Measurements from ENCODE around the gene TRAPPC2L. TPM values are rescaled to one million over a fixed set of nuclear protein-coding genes. Genes with fewer than 3 reads are reported as not detected.
A peak's percentile ranks its signal among the peaks of the same experiment; 100 is the strongest.

TRAPPC2L gene
- total and polyA plus RNA-seq, 2 donors (not counting 1 experiment from before 2014, with no cell fraction given) = 33.5 to 65.1 TPM

GRCh38 chr16:88882358-88883030, 25.6 kb downstream of the TRAPPC2L start:
- TF ChIP-seq CTCF (IDR thresholded peaks at IDR 0.05) (no peak), EZH2 (IDR thresholded peaks at IDR 0.05; ENCODE audit: borderline replicate concordance, insufficient read depth, low read depth, low read length, poor library complexity, severe bottlenecking) (no peak)
- H3K4me2 ChIP-seq (replicated peaks; ENCODE audit: low read depth, low read length, poor library complexity, severe bottlenecking) = no peak overlapping the region
- Mint-ChIP-seq H3K4me1 (peaks cover 6% of the 10 kb centered on the region), H3K27me3 (no peaks in the 10 kb centered on the region), H3K27ac (peak overlapping the region; percentile 26), H3K4me3 (no peak overlapping the region), H3K9me3 (ENCODE audit: insufficient read depth) (no peaks in the 10 kb centered on the region)
- peaks cover 91% of the 10 kb centered on the region for H4K20me1 ChIP-seq (ENCODE audit: control insufficient read depth, insufficient read depth, low read length, poor library complexity, severe bottlenecking)
- no peak overlapping the region for H3K9ac ChIP-seq (ENCODE audit: low read length)
- H3K9me3 ChIP-seq (ENCODE audit: control extremely low read depth in 1 of 3, control insufficient read depth in 2 of 3, insufficient read depth in 1 of 3, low read length in 2 of 3) = peaks cover 0 to 13% (median 0%) of the 10 kb centered on the region in 3 donors
- H3K4me3 ChIP-seq (ENCODE audit: control extremely low read depth in 1 of 5, extremely low read depth in 1 of 5, insufficient read depth in 1 of 5, low read depth in 2 of 5, low read length in 4 of 5) = no peak overlapping the region
- DNase-seq (no peak), ATAC-seq (ENCODE audit: low read depth) (peak; percentile 55)
- H2AFZ ChIP-seq (ENCODE audit: insufficient read depth, low read depth, low read length, poor library complexity, severe bottlenecking) = no peak overlapping the region
- CTCF ChIA-PET = no interaction called here
- H3K4me1 ChIP-seq (ENCODE audit: control insufficient read depth in 2 of 2, insufficient read depth in 2 of 2, low read length in 2 of 2) = peaks cover 0 to 8% of the 10 kb centered on the region in 2 donors
- intact Hi-C loops (cut with micrococcal nuclease) = no loop called here
- WGBS (ENCODE audit: insufficient coverage) = 87% methylated on average over 18 of the region's 26 CpGs
- H3K27ac ChIP-seq (ENCODE audit: low read length in 2 of 2) = peak overlapping the region in 1 of 2 donors; percentile 5
- POLR2A ChIA-PET = no interaction called here
- peaks cover 0 to 87% of the 10 kb centered on the region in 2 experiments for H3K36me3 ChIP-seq (replicated peaks in 1 of 2; ENCODE audit: control extremely low read depth in 1 of 2, control insufficient read depth in 1 of 2, extremely low read depth in 1 of 2, insufficient read depth in 2 of 2, low read length in 1 of 2)
- H3K79me2 ChIP-seq (ENCODE audit: control insufficient read depth, insufficient read depth, low read length) = peaks cover 9% of the 10 kb centered on the region
- no peaks in the 10 kb centered on the region for H3K27me3 ChIP-seq (replicated peaks in 1 of 4; ENCODE audit: control extremely low read depth in 1 of 4, control insufficient read depth in 3 of 4, insufficient read depth in 4 of 4, low read length in 3 of 4)

- Histone ChIP-seq H3K4me1 (ENCODE audit: control insufficient read depth in 2 of 2, insufficient read depth in 2 of 2, low read length in 2 of 2) (peaks cover 0 to 8% of the 10 kb centered on the region in 2 donors), H4K20me1 (ENCODE audit: control insufficient read depth, insufficient read depth, low read length, poor library complexity, severe bottlenecking) (peaks cover 92% of the 10 kb centered on the region), H3K27ac (ENCODE audit: low read length in 2 of 2) (no peak overlapping the region), H3K27me3 (replicated peaks in 1 of 4; ENCODE audit: control extremely low read depth in 1 of 4, control insufficient read depth in 3 of 4, insufficient read depth in 4 of 4, low read length in 3 of 4) (no peaks in the 10 kb centered on the region), H3K4me3 (ENCODE audit: control extremely low read depth in 1 of 5, extremely low read depth in 1 of 5, insufficient read depth in 1 of 5, low read depth in 2 of 5, low read length in 4 of 5) (no peak overlapping the region), H3K9me3 (ENCODE audit: control extremely low read depth in 1 of 3, control insufficient read depth in 2 of 3, insufficient read depth in 1 of 3, low read length in 2 of 3) (peaks cover 0 to 13% (median 0%) of the 10 kb centered on the region in 3 donors), H3K36me3 (replicated peaks in 1 of 2; ENCODE audit: control extremely low read depth in 1 of 2, control insufficient read depth in 1 of 2, extremely low read depth in 1 of 2, insufficient read depth in 2 of 2, low read length in 1 of 2) (peaks cover 0 to 85% of the 10 kb centered on the region in 2 experiments), H3K79me2 (ENCODE audit: control insufficient read depth, insufficient read depth, low read length) (peaks cover 9% of the 10 kb centered on the region), H3K9ac (ENCODE audit: low read length) (no peak overlapping the region), H3K4me2 (replicated peaks; ENCODE audit: low read depth, low read length, poor library complexity, severe bottlenecking) (no peak overlapping the region), H2AFZ (ENCODE audit: insufficient read depth, low read depth, low read length, poor library complexity, severe bottlenecking) (no peak overlapping the region)
- intact Hi-C loops (cut with micrococcal nuclease) = no loop called here
- no peak for ATAC-seq (ENCODE audit: low read depth)
- CTCF ChIA-PET = no interaction called here
- Mint-ChIP-seq H3K27ac (peak overlapping the region; percentile 37), H3K27me3 (no peaks in the 10 kb centered on the region), H3K4me3 (no peak overlapping the region), H3K4me1 (peaks cover 6% of the 10 kb centered on the region), H3K9me3 (ENCODE audit: insufficient read depth) (no peaks in the 10 kb centered on the region)
- DNase-seq = no peak
- POLR2A ChIA-PET = no interaction called here
- 98% methylated on average over 49 of the region's 49 CpGs for WGBS (ENCODE audit: insufficient coverage)
- TF ChIP-seq EZH2 (IDR thresholded peaks at IDR 0.05; ENCODE audit: borderline replicate concordance, insufficient read depth, low read depth, low read length, poor library complexity, severe bottlenecking) (no peak), CTCF (IDR thresholded peaks at IDR 0.05) (no peak)
These were observed 26.4 kb downstream of the TRAPPC2L start for GRCh38 chr16:88883117-88883895.
